ENCODE results near the gene KRTAP10-3.
"Not testable (repeated sequence)": the region's sequence is repeated elsewhere in the genome, so short reads cannot be mapped to it uniquely, and the experiment has no call there.

KRTAP10-3 gene

GRCh38 chr21:44595524-44595923, 36.9 kb upstream of the KRTAP10-3 start:
- H3K27me3 Mint-ChIP-seq = peaks cover 0 to 17% of the 10 kb centered on the region in 2 donors
- no peak for DNase-seq
- ATAC-seq (replicated peaks) = no peak
- peak overlapping the region; percentile 18 to 55 for H3K27ac Mint-ChIP-seq
- H3K9me3 Mint-ChIP-seq = peaks cover 2 to 4% of the 10 kb centered on the region in 2 donors
- H3K4me3 Mint-ChIP-seq = no peak overlapping the region
- no peaks in the 10 kb centered on the region for H3K36me3 Mint-ChIP-seq (ENCODE audit: insufficient read depth)
- peaks cover 4 to 5% of the 10 kb centered on the region in 2 donors for H3K4me1 Mint-ChIP-seq (ENCODE audit: low read depth in 2 of 2)

GRCh38 chr21:44594406-44594916, 35.9 kb upstream of the KRTAP10-3 start:
- H3K27ac Mint-ChIP-seq = no peak overlapping the region
- ATAC-seq (replicated peaks) = no peak
- peaks cover 0 to 27% of the 10 kb centered on the region in 2 donors for H3K27me3 Mint-ChIP-seq
- H3K4me3 Mint-ChIP-seq = no peak overlapping the region
- peaks cover 2 to 4% of the 10 kb centered on the region in 2 donors for H3K9me3 Mint-ChIP-seq
- no peak for DNase-seq
- H3K4me1 Mint-ChIP-seq (ENCODE audit: low read depth in 2 of 2) = peaks cover 4 to 5% of the 10 kb centered on the region in 2 donors
- H3K36me3 Mint-ChIP-seq (ENCODE audit: insufficient read depth) = no peaks in the 10 kb centered on the region

GRCh38 chr21:44593598-44594405, 35.2 kb upstream of the KRTAP10-3 start:
- Mint-ChIP-seq H3K27ac (no peak overlapping the region), H3K4me3 (no peak overlapping the region), H3K4me1 (ENCODE audit: low read depth in 2 of 2) (peaks cover 4 to 5% of the 10 kb centered on the region in 2 donors), H3K36me3 (ENCODE audit: insufficient read depth) (no peaks in the 10 kb centered on the region), H3K27me3 (peaks cover 0 to 33% of the 10 kb centered on the region in 2 donors), H3K9me3 (peaks cover 2% of the 10 kb centered on the region in 2 donors)
- DNase-seq = no peak
- ATAC-seq (replicated peaks) = no peak

- Mint-ChIP-seq H3K4me3 (no peak within 1 kb of the TSS), H3K36me3 (ENCODE audit: insufficient read depth) (no peaks in the 10 kb centered on the region), H3K4me1 (ENCODE audit: low read depth in 2 of 2) (peaks cover 4 to 5% of the 10 kb centered on the region in 2 donors), H3K9me3 (no peaks in the 10 kb centered on the region), H3K27ac (peak within 1 kb of the TSS in 1 of 2 donors; percentile 46), H3K27me3 (peaks cover 0 to 38% of the 10 kb centered on the region in 2 donors)
- no peak for DNase-seq
- ATAC-seq (replicated peaks) = no peak
Observed at GRCh38 chr21:44592446-44593311, 34.1 kb upstream of the KRTAP10-3 start, which contains the start of gene KRTAP10-6. Gene KRTAP10-6 (minus strand): TSS chr21:44592505. CDS start chr21:44592484, 21 bp downstream.

GRCh38 chr21:44591801-44592130, 33.2 kb upstream of the KRTAP10-3 start:
- not testable (repeated sequence) for H3K4me1 Mint-ChIP-seq (ENCODE audit: low read depth in 2 of 2); H3K4me3 Mint-ChIP-seq; ATAC-seq (replicated peaks); DNase-seq; H3K36me3 Mint-ChIP-seq (ENCODE audit: insufficient read depth); H3K9me3 Mint-ChIP-seq
- H3K27ac Mint-ChIP-seq = peak overlapping the region in 1 of 2 donors; percentile 46
- H3K27me3 Mint-ChIP-seq = peaks cover 8 to 47% of the 10 kb centered on the region in 2 donors

- not testable (repeated sequence) for H3K36me3 Mint-ChIP-seq (ENCODE audit: insufficient read depth); DNase-seq; H3K4me1 Mint-ChIP-seq (ENCODE audit: low read depth in 2 of 2); H3K4me3 Mint-ChIP-seq; H3K9me3 Mint-ChIP-seq; ATAC-seq (replicated peaks)
- Mint-ChIP-seq H3K27me3 (peaks cover 14 to 53% of the 10 kb centered on the region in 2 donors), H3K27ac (peak overlapping the region in 1 of 2 donors; percentile 46)
Observed at GRCh38 chr21:44590897-44591800, 32.6 kb upstream of the KRTAP10-3 start.

GRCh38 chr21:44590311-44590721, 31.7 kb upstream of the KRTAP10-3 start:
- no peak for DNase-seq
- Mint-ChIP-seq H3K4me3 (no peak overlapping the region), H3K36me3 (ENCODE audit: insufficient read depth) (no peaks in the 10 kb centered on the region), H3K27me3 (peaks cover 22 to 62% of the 10 kb centered on the region in 2 donors), H3K9me3 (no peaks in the 10 kb centered on the region), H3K27ac (no peak overlapping the region), H3K4me1 (ENCODE audit: low read depth in 2 of 2) (peaks cover 0 to 3% of the 10 kb centered on the region in 2 donors)
- ATAC-seq (replicated peaks) = no peak

GRCh38 chr21:44589586-44590305, 31.2 kb upstream of the KRTAP10-3 start:
- H3K9me3 Mint-ChIP-seq = no peaks in the 10 kb centered on the region
- ATAC-seq (replicated peaks) = no peak
- H3K4me1 Mint-ChIP-seq (ENCODE audit: low read depth in 2 of 2) = peaks cover 0 to 2% of the 10 kb centered on the region in 2 donors
- no peaks in the 10 kb centered on the region for H3K36me3 Mint-ChIP-seq (ENCODE audit: insufficient read depth)
- H3K27ac Mint-ChIP-seq = peak overlapping the region in 1 of 2 donors; percentile 35
- peaks cover 25 to 67% of the 10 kb centered on the region in 2 donors for H3K27me3 Mint-ChIP-seq
- DNase-seq = no peak
- H3K4me3 Mint-ChIP-seq = no peak overlapping the region

GRCh38 chr21:44589094-44589493, 30.5 kb upstream of the KRTAP10-3 start:
- DNase-seq = no peak
- H3K27ac Mint-ChIP-seq = peak overlapping the region in 1 of 2 donors; percentile 35
- peaks cover 2 to 5% of the 10 kb centered on the region in 2 donors for H3K4me1 Mint-ChIP-seq (ENCODE audit: low read depth in 2 of 2)
- H3K4me3 Mint-ChIP-seq = no peak overlapping the region
- ATAC-seq (replicated peaks) = no peak
- no peaks in the 10 kb centered on the region for H3K9me3 Mint-ChIP-seq
- H3K27me3 Mint-ChIP-seq = peaks cover 32 to 74% of the 10 kb centered on the region in 2 donors
- no peaks in the 10 kb centered on the region for H3K36me3 Mint-ChIP-seq (ENCODE audit: insufficient read depth)

- Mint-ChIP-seq H3K36me3 (ENCODE audit: insufficient read depth) (no peaks in the 10 kb centered on the region), H3K27me3 (peaks cover 41 to 89% of the 10 kb centered on the region in 2 donors), H3K27ac (no peak overlapping the region), H3K4me1 (ENCODE audit: low read depth in 2 of 2) (peaks cover 0 to 7% of the 10 kb centered on the region in 2 donors), H3K9me3 (peaks cover 5 to 9% of the 10 kb centered on the region in 2 donors), H3K4me3 (no peak overlapping the region)
- ATAC-seq (replicated peaks) (no peak), DNase-seq (no peak)
Observed at GRCh38 chr21:44585892-44586291, 27.3 kb upstream of the KRTAP10-3 start.

- H3K4me1 Mint-ChIP-seq (ENCODE audit: low read depth in 2 of 2) = peaks cover 0 to 7% of the 10 kb centered on the region in 2 donors
- peaks cover 5 to 9% of the 10 kb centered on the region in 2 donors for H3K9me3 Mint-ChIP-seq
- H3K36me3 Mint-ChIP-seq (ENCODE audit: insufficient read depth) = no peaks in the 10 kb centered on the region
- peak; percentile 42 for ATAC-seq (replicated peaks)
- DNase-seq = no peak
- H3K4me3 Mint-ChIP-seq = no peak overlapping the region
- H3K27ac Mint-ChIP-seq = no peak overlapping the region
- peaks cover 41 to 89% of the 10 kb centered on the region in 2 donors for H3K27me3 Mint-ChIP-seq
Observed at GRCh38 chr21:44583800-44584147, 25.2 kb upstream of the KRTAP10-3 start.
